Measurements from ENCODE around the gene VPS13D.

GRCh38 chr1:12309783-12310742, 80.2 kb downstream of the VPS13D start:
- TF ChIP-seq RAD51 (IDR thresholded peaks at IDR 0.05): no peak
- no peak for TF ChIP-seq CTCF (IDR thresholded peaks at IDR 0.05 in 2 of 3, conservative IDR thresholded peaks at IDR 0.05 in 1 of 3; ENCODE audit: control insufficient read depth in 2 of 3, extremely low read depth in 1 of 3, insufficient read depth in 1 of 3, low read depth in 3 of 3, low read length in 3 of 3)
- TF ChIP-seq E2F4 (IDR thresholded peaks at IDR 0.05; ENCODE audit: low read depth, low read length): no peak
- TF ChIP-seq RAD21 (IDR thresholded peaks at IDR 0.05; ENCODE audit: insufficient read depth, low read depth, low read length): no peak
- no peak for TF ChIP-seq ZNF274 (IDR thresholded peaks at IDR 0.05; ENCODE audit: insufficient read depth, insufficient read length)
- TF ChIP-seq ZBTB33 (IDR thresholded peaks at IDR 0.05): no peak
- TF ChIP-seq RBBP5 (conservative IDR thresholded peaks at IDR 0.05): no peak
- TF ChIP-seq YBX1 (IDR thresholded peaks at IDR 0.05): no peak
- TF ChIP-seq TCF7 (IDR thresholded peaks at IDR 0.05; ENCODE audit: borderline replicate concordance): no peak
- TF ChIP-seq SMC3 (IDR thresholded peaks at IDR 0.05; ENCODE audit: borderline replicate concordance, low read length): no peak
- no peak for TF ChIP-seq TARDBP (IDR thresholded peaks at IDR 0.05; ENCODE audit: borderline replicate concordance)
